SU-DHL-6 (cell line): Measurements from ENCODE around the gene RIBC1.

Experiments
- CTCF ChIP-seq: fragments of 200-600 bp; sonication (generic); IDR thresholded peaks from one replicate; pipeline ENCODE4 v1.5.1; 2017; ENCODE audit warnings: antibody characterized with exemption, mild to moderate bottlenecking, low read length, moderate library complexity; ENCODE audit not compliant: insufficient read depth, poor library complexity, severe bottlenecking
- EZH2phosphoT487 ChIP-seq: fragments of 200-600 bp; sonication (generic), shearing (Covaris generic); conservative IDR thresholded peaks from 2 replicates; pipeline ENCODE4 v1.6.1; 2018; ENCODE audit warnings: mild to moderate bottlenecking, antibody characterized with exemption, low read length, moderate library complexity, mixed read lengths

GRCh38 chrX:53449632-53450031 lies 27.0 kb downstream of the RIBC1 start:
- TF ChIP-seq CTCF, result no peak
- TF ChIP-seq EZH2phosphoT487, result no peak
